CD4-positive, alpha-beta T cell (primary cell): Measurements from ENCODE around the gene PHRF1. TPM values are rescaled to one million over a fixed set of nuclear protein-coding genes. Genes with fewer than 3 reads are reported as not detected.
"Not testable (repeated sequence)": the region's sequence is repeated elsewhere in the genome, so short reads cannot be mapped to it uniquely, and the experiment has no call there.

Source experiments
- ATAC-seq: fragments of 200-7000 bp; cut with Tn5 transposase; one replicate; pipeline ENCODE4 v1.10.0; 2022; ENCODE audit warnings: mild to moderate bottlenecking; ENCODE audit not compliant: poor library complexity
- CTCF ChIA-PET: fragments of 350-600 bp; sonication (Branson Sonifier 250); formaldehyde crosslinking; loops from one replicate; lab custom pipeline; 2021; ENCODE audit warnings: antibody characterized with exemption, inconsistent platforms; lab: Charles Lee
- POLR2A ChIA-PET: fragments of 350-600 bp; sonication (Branson Sonifier 250); formaldehyde crosslinking; loops from one replicate; lab custom pipeline; 2021; ENCODE audit warnings: antibody characterized with exemption, inconsistent platforms; lab: Charles Lee
- DNase-seq, 14 experiments: peaks; one replicate each; pipeline ENCODE4 v3.0.0-alpha.2; 2013 to 2020; ENCODE audit warnings: mixed read lengths in 2 of 14
- H3K27ac ChIP-seq, 2 donors: one replicate each; pipeline versions ENCODE4 v1.5.1 to v1.7.0; 2013; ENCODE audit warnings: low read length in 2 of 2, low read depth in 1 of 2, mild to moderate bottlenecking in 1 of 2
- H3K27me3 ChIP-seq, 2 experiments: 1 replicate in 1 of 2; 2 replicates in 1 of 2; pipeline versions ENCODE4 v1.6.1 to v1.7.0; 2013; ENCODE audit warnings: low read length in 2 of 2, control low read depth in 1 of 2, mild to moderate bottlenecking in 1 of 2, moderate library complexity in 1 of 2; ENCODE audit not compliant: insufficient read depth in 2 of 2, control insufficient read depth in 1 of 2
- H3K36me3 ChIP-seq: one replicate; pipeline ENCODE4 v1.6.1; 2013; ENCODE audit warnings: low read length, control low read depth; ENCODE audit not compliant: insufficient read depth
- H3K4me1 ChIP-seq: one replicate; pipeline ENCODE4 v1.6.1; 2013; ENCODE audit warnings: low read length, control low read depth; ENCODE audit not compliant: insufficient read depth
- H3K4me3 ChIP-seq: one replicate; pipeline ENCODE4 v1.5.1; 2013; ENCODE audit warnings: mild to moderate bottlenecking, low read length, moderate library complexity
- H3K9me3 ChIP-seq, 2 experiments: 1 replicate in 1 of 2; 2 replicates in 1 of 2; pipeline versions ENCODE4 v1.6.1 to v1.7.0; 2013; ENCODE audit warnings: low read length in 2 of 2, mild to moderate bottlenecking in 2 of 2, control low read depth in 1 of 2, moderate library complexity in 1 of 2; ENCODE audit not compliant: control insufficient read depth in 1 of 2, insufficient read depth in 1 of 2
- H3K27ac Mint-ChIP-seq: one replicate; pipeline ENCODE4 v1.8.0; 2020; ENCODE audit warnings: mixed read lengths
- H3K27me3 Mint-ChIP-seq: one replicate; pipeline ENCODE4 v1.8.0; 2021; ENCODE audit warnings: mixed read lengths
- H3K36me3 Mint-ChIP-seq: one replicate; pipeline ENCODE4 v1.8.0; 2021; ENCODE audit warnings: low read depth, mixed read lengths
- H3K4me1 Mint-ChIP-seq: one replicate; pipeline ENCODE4 v1.8.0; 2021; ENCODE audit warnings: low read depth, mixed read lengths
- H3K4me3 Mint-ChIP-seq: one replicate; pipeline ENCODE4 v1.8.0; 2020; ENCODE audit warnings: mild to moderate bottlenecking, mixed read lengths
- H3K9me3 Mint-ChIP-seq: one replicate; pipeline ENCODE4 v1.8.0; 2020; ENCODE audit warnings: mixed read lengths
- intact Hi-C, 2 experiments: fragments of 100-400 bp; cut with DNase I in 1 of 2; cut with micrococcal nuclease in 1 of 2; formaldehyde crosslinking; loops; one replicate each; pipeline versions ENCODE4 v1.15.1 to v1.9.0; 2023 to 2025; cut with DNase I, micrococcal nuclease
- total RNA-seq, 174 experiments: library from RNA in 2 of 174; stranded (reverse) in 2 of 174; gene quantifications; one replicate each; pipeline ENCODE4 v1.2.3 and lab custom pipeline; 2021 to 2026
- TF ChIP-seq, protein P1 (sequence below): fragments of 200-600 bp; IDR thresholded peaks from one replicate; pipeline ENCODE4 v1.8.0; 2022; ENCODE audit warnings: antibody characterized with exemption, mild to moderate bottlenecking

The PHRF1 gene
- total RNA-seq, 2 experiments from 2014 or later: 37.1 to 37.6 TPM

DNA sequence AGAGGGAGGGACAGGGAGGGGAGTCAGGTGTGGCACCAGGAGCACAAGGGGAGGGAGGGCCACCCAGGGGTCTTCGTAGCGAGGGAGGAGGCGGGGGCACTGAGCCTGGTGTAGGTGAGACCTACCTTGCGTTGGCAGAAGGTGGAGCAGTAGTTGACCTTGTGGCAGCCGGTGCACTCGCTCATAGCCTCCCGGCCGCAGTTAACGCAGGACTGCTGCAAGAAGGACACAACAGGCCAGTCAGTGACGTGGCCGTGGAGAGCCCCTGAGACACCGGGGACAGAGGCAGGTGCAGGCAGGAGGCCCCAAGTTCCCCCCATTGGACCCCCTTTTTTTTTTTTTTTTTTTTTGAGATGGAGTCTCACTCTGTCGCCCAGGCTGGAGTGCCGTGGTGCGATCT lies 77.6 kb downstream of the PHRF1 start:
- H3K27me3 ChIP-seq: no peaks in the 10 kb centered on the region
- H3K27ac ChIP-seq: no peak overlapping the region
- no peaks in the 10 kb centered on the region for H3K9me3 ChIP-seq
- ATAC-seq (no peak), DNase-seq (no peak)
- CTCF ChIA-PET: no interaction called here
- intact Hi-C loops: no loop called here
- TF ChIP-seq, protein P1, sequence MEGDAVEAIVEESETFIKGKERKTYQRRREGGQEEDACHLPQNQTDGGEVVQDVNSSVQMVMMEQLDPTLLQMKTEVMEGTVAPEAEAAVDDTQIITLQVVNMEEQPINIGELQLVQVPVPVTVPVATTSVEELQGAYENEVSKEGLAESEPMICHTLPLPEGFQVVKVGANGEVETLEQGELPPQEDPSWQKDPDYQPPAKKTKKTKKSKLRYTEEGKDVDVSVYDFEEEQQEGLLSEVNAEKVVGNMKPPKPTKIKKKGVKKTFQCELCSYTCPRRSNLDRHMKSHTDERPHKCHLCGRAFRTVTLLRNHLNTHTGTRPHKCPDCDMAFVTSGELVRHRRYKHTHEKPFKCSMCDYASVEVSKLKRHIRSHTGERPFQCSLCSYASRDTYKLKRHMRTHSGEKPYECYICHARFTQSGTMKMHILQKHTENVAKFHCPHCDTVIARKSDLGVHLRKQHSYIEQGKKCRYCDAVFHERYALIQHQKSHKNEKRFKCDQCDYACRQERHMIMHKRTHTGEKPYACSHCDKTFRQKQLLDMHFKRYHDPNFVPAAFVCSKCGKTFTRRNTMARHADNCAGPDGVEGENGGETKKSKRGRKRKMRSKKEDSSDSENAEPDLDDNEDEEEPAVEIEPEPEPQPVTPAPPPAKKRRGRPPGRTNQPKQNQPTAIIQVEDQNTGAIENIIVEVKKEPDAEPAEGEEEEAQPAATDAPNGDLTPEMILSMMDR: no peak
- H3K36me3 Mint-ChIP-seq: peaks cover 28% of the 10 kb centered on the region
- peaks cover 31% of the 10 kb centered on the region for H3K36me3 ChIP-seq
- no peaks in the 10 kb centered on the region for H3K4me1 ChIP-seq
- H3K27ac Mint-ChIP-seq: no peak overlapping the region
- H3K4me3 ChIP-seq: no peak overlapping the region
- no peaks in the 10 kb centered on the region for H3K27me3 Mint-ChIP-seq
- POLR2A ChIA-PET: no interaction called here
- H3K4me1 Mint-ChIP-seq: no peaks in the 10 kb centered on the region
- no peaks in the 10 kb centered on the region for H3K9me3 Mint-ChIP-seq
- no peak overlapping the region for H3K4me3 Mint-ChIP-seq

DNA sequence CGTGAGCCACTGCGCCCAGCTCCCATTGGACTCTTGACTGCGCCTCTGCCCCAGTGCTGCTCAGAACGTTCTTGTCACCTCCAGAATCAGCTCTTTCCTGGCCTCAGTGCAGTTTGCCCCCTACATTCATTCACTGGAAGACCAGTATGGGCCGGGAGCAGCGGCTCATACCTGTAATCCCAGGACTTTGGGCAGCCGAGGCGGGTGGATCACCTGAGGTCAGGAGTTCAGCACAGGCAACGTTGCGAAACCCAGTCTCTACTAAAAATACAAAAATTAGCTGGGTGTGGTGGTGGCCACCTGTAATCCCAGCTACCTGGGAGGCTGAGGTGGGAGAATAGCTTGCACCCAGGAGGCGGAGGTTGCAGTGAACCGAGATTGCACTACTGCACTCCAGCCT lies 78.2 kb downstream of the PHRF1 start:
- H3K27ac Mint-ChIP-seq, H3K9me3 ChIP-seq, H3K4me3 ChIP-seq, H3K27ac ChIP-seq, intact Hi-C loops, H3K4me1 Mint-ChIP-seq, H3K4me3 Mint-ChIP-seq, H3K27me3 ChIP-seq, DNase-seq, H3K27me3 Mint-ChIP-seq, POLR2A ChIA-PET, H3K4me1 ChIP-seq, H3K9me3 Mint-ChIP-seq, ATAC-seq, CTCF ChIA-PET: not testable (repeated sequence)
- H3K36me3 Mint-ChIP-seq: peaks cover 31% of the 10 kb centered on the region
- H3K36me3 ChIP-seq: peaks cover 36% of the 10 kb centered on the region

DNA sequence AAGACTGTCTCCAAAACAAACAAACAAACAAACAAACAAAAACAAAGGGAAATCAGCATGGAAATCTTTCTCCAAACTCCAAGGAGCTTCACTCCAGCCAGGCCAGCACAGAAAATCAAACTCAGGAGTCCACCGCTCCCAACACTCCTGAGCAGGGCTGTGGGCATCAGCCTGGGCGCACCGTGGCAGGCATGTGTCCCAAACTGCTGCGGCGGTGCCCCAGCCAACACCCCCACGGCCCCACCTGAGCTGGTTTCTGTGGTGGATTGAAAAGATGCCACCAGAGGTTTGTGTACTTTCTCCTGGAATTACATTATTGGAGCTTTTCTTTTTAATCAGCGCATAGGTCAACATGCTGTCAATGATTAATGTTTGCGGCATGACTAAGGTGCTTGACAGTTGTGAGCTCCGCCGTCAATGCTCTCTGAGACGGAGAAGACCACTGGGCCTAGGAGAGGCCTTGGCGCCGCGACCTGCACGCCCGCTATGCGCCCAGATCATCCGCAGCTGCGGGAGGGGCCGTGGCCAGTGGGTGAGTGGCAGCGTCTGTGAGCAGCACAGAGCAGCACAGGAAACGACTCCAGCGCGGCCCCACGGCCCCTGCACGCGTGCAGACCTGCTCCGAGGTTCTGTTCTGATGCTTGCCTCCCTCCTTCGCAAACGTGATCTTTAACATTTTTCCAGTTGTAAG lies 78.9 kb downstream of the PHRF1 start:
- no peaks in the 10 kb centered on the region for H3K9me3 ChIP-seq
- TF ChIP-seq, protein P1: no peak
- H3K4me1 ChIP-seq: no peaks in the 10 kb centered on the region
- intact Hi-C loops: no loop called here
- H3K4me3 Mint-ChIP-seq: no peak overlapping the region
- peaks cover 33% of the 10 kb centered on the region for H3K36me3 Mint-ChIP-seq
- ChIA-PET POLR2A (no interaction called here), CTCF (no interaction called here)
- no peak overlapping the region for H3K27ac ChIP-seq
- H3K4me1 Mint-ChIP-seq: no peaks in the 10 kb centered on the region
- H3K4me3 ChIP-seq: no peak overlapping the region
- no peaks in the 10 kb centered on the region for H3K9me3 Mint-ChIP-seq
- H3K27me3 Mint-ChIP-seq: no peaks in the 10 kb centered on the region
- DNase-seq (no peak), ATAC-seq (no peak)
- peaks cover 38% of the 10 kb centered on the region for H3K36me3 ChIP-seq
- H3K27me3 ChIP-seq: no peaks in the 10 kb centered on the region
- no peak overlapping the region for H3K27ac Mint-ChIP-seq

DNA sequence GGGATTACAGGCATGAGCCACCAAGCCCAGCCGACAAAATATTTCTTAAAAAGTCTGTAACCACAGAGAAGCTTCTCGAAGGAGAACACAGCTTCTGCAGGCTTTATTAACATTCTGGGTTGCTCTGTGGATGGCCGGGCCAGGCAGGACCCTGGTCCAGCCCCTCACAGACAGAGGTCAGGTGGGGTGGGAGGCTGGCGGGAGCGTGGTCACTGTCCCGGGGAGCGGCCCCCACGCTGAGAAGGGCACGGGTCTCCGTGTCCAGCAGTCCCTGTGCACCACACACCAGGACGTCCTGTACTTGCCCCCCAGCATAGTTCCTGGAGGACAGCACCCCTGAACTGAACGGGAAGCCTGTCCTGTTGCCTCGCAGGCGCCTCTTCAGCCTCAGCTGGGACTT lies 80.2 kb downstream of the PHRF1 start:
- Histone ChIP-seq H3K4me1 (no peaks in the 10 kb centered on the region), H3K4me3 (no peak overlapping the region), H3K36me3 (peaks cover 39% of the 10 kb centered on the region), H3K27ac (no peak overlapping the region), H3K27me3 (no peaks in the 10 kb centered on the region), H3K9me3 (no peaks in the 10 kb centered on the region)
- no peak for DNase-seq
- Mint-ChIP-seq H3K27me3 (no peaks in the 10 kb centered on the region), H3K4me3 (no peak overlapping the region), H3K4me1 (no peaks in the 10 kb centered on the region), H3K9me3 (no peaks in the 10 kb centered on the region), H3K27ac (no peak overlapping the region), H3K36me3 (peaks cover 27% of the 10 kb centered on the region)
- ChIA-PET CTCF (interaction anchor here (1.1 kb wide), 1 partner anchor 44 kb away, joined by 3 read pairs; no protein-coding TSS in a partner anchor), POLR2A (no interaction called here)
- TF ChIP-seq, protein P1: no peak
- intact Hi-C loops: no loop called here
- ATAC-seq: no peak
